HG03432 (cell line): ENCODE results near the gene BTBD10.

Source experiments
- ATAC-seq: cut with Tn5 transposase; IDR thresholded peaks from one replicate; pipeline ENCODE4 v1.9.1; 2021; ENCODE audit warnings: mild to moderate bottlenecking, moderate library complexity; ENCODE audit not compliant: unreplicated experiment

The BTBD10 gene

DNA sequence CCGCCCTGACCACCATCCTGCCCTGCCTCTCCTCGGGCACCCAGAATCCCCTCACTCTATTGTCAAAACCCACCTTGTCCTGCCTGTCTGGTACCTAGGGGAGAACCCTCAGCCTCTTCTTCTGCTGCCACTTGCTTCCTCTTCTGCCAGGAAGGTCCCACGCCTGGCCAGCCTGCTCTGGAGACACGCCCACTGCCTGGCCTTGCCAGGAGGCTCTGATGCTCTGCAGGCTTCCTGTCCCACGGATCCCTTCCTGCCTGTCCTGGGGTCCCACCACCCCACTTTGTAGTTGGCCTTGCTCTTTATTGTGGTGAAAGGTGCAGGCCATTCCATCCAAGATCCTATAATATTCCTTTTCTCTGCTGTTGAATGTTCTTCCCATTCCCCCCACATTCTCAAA lies 122.0 kb downstream of the BTBD10 start:
- ATAC-seq = no peak

DNA sequence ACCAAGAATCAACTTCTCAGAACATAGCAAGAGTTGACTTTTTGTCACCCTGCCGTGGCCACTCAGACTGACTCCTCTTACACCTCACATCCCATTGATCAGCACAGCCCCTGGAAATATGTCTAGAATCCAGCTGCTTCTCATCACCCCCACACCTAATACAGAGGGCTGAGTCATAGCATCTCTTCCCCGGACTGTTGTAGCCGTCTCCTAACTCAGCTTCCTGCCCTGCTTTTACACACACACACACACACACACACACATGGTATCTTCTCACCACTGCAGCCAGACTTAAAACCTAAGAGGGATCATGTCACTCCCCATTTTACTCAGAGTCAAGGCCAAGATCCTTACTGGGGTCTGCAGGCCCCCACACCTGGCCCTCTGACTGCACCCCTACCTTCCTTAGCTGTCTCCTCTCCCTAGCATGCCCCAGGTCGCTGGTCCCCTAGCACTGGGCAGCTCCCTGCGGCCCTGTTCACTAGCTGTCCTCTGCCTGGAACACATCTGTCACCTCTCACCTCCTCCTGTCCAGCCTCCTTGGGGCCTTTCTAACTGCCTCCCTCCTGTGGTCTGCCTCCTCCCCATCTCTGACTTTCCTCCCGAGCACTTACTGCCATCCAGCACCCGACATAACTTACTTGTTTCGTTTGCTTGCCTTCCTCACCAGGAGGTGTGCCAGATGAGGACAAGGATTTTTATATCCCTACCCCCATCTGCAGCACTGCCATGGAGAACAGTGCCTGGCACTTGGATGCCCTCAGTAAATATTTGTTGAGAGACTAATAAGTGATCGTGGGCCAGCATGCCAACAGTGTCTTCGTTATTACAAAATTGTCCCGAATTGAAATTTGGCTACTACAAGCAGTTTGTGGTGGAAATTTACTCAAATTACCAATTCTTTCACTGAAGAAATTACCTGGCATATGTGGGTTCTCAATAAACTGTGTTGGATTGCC lies 123.5 kb downstream of the BTBD10 start:
- ATAC-seq = peak; percentile 29

GRCh38 chr11:13338427-13339069 lies 124.5 kb downstream of the BTBD10 start:
- no peak for ATAC-seq

GRCh38 chr11:13338019-13338426 lies 125.0 kb downstream of the BTBD10 start:
- ATAC-seq = peak; percentile 25
